ENCODE measurements around the gene ABI1.
"Not testable (repeated sequence)": the region's sequence is repeated elsewhere in the genome, so short reads cannot be mapped to it uniquely, and the experiment has no call there.

The ABI1 gene

GRCh38 chr10:26860443-26861204 lies at the start of gene ABI1:
Gene ABI1, minus strand, starts transcription at chr10:26860958. Its CDS starts 95 bp downstream, at chr10:26860863.
- peak; percentile 97 for DNase-seq (ENCODE audit: low read depth in 2 of 2)

- DNase-seq (ENCODE audit: low read depth in 2 of 2) = no peak
Measured at GRCh38 chr10:26909753-26910152, 49.0 kb upstream of the ABI1 start.

DNA sequence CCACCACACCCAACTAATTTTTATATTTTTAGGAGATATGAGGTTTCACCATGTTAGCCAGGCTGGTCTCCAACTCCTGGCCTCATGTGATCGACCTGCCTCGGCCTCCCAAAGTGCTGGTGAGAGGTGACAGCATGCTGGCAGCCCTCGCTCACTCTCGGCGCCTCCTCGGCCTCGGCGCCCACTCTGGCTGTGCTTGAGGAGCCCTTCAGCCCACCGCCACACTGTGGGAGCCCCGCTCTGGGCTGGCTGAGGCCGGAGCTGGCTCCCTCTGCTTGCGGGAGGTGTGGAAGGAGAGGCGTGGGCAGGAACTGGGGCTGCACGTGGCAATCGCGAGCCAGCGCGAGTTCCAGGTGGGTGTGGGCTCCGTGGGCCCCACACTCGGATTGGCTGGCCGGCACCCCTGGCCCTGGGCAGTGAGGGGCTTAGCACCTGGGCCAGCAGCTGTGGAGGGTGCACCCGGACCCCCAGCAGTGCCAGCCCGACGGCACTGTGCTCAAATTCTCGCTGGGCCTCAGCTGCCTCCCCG lies 44.6 kb upstream of the ABI1 start:
- not testable (repeated sequence) for DNase-seq (ENCODE audit: low read depth in 2 of 2)

GRCh38 chr10:26903431-26904217 lies 42.9 kb upstream of the ABI1 start:
- DNase-seq (ENCODE audit: low read depth in 2 of 2) = no peak

GRCh38 chr10:26892306-26892923 lies 31.7 kb upstream of the ABI1 start:
- DNase-seq (ENCODE audit: low read depth in 2 of 2) = not testable (repeated sequence)

- DNase-seq (ENCODE audit: low read depth in 2 of 2) = peak; percentile 33 to 37
Measured at GRCh38 chr10:26890956-26891355, 30.2 kb upstream of the ABI1 start.

- no peak for DNase-seq (ENCODE audit: low read depth in 2 of 2)
Measured at GRCh38 chr10:26887611-26888215, 27.0 kb upstream of the ABI1 start.

- DNase-seq (ENCODE audit: low read depth in 2 of 2) = no peak
Measured at GRCh38 chr10:26881600-26882331, 21.0 kb upstream of the ABI1 start.

GRCh38 chr10:26879744-26880143 lies 19.0 kb upstream of the ABI1 start:
- no peak for DNase-seq (ENCODE audit: low read depth in 2 of 2)

DNA sequence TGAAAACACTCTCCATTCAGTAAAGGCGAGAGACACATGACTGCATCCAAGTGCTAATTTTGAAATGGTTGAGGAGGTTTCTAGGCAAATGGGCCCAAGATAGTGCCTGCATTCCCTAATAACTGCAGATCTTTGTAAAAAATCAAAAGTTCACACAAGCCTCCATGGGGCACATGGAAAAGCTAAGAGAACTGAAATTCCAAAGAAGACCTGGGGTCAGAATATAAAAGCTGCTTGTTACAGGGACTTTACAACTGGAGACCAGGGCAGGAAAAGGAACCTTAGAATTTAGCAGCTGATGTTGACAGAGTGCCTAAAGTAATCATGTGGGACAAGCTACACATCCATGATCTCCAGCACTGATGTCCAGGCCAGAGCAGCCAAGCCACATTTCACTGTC lies 10.0 kb upstream of the ABI1 start:
- DNase-seq (ENCODE audit: low read depth in 2 of 2) = no peak

DNA sequence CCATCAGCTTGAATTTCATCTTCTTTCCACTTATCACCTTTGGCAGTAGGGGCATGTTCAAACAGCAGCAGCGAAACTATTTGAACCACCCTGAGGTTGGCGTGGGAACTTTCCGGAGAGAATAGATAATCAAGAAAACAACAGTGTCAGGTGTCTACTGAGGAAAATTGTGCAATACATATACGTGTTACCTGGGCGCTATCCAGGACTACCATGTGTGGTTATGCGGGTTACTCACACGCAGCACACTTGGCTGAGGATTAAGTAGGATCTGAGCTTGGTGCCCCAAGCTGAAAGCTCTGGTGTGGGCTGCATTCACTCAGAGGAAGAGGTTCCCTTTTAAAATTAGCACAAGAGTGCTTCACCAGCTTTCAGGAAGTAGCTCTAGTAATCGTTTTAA lies 8.8 kb upstream of the ABI1 start:
- no peak for DNase-seq (ENCODE audit: low read depth in 2 of 2)

GRCh38 chr10:26863351-26864076 lies 2.8 kb upstream of the ABI1 start:
- no peak for DNase-seq (ENCODE audit: low read depth in 2 of 2)

DNA sequence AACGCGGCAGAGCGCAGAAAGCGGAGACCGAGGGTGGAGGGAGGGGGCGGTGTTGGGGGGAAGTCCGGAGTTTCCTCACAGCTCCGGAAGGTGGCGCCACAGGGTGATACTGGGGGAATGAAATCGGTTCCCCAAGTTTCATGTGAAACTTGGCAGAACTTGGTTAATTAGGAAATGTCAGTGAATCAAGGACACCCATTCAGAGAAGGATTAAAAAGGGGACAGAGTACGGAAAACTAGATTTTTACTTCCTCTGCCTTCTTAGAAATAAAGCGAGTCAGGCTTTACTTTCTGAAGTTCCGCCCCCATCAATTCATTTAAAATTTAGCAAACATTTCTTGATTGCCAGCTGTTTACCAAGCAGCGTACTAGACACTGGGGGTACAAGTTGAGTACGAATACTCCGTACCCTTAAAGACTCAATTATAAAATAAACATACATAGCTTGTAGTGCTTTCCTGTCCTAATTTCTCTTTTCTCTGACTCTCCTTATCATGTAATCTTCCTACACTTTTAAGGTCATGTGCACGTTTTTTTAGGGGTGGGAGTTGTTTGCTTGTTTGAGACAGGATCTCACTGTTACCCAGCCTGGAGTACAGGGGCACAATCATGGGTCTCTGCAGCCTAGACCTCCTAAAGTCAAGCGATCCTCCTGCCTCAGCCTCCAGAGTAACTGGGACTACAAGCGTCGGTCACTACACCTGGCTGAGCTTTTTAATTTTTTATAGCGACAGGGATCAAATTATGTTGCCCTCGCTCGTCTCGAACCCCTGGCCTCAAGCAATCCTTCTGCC lies 644 bp upstream of the ABI1 start:
- no peak for DNase-seq (ENCODE audit: low read depth in 2 of 2)

DNA sequence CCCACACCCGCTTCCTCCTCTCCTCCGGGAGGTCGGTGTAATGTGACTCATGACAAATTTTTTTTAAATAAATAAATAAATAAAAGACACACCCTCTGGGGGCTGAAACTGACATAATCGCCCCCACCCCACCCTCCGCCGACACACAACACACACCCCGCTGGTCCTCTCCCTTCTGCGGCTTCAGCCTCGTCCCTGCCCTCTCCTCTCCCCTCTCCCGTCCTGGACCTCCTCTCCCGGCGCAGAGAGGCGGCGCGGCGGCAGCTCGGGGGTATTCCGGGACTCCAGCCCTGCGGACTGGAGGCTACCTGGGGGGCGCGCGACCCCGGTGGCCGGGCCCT lies 686 bp downstream of the ABI1 start:
- DNase-seq (ENCODE audit: low read depth in 2 of 2) = peak; percentile 7 to 12

DNA sequence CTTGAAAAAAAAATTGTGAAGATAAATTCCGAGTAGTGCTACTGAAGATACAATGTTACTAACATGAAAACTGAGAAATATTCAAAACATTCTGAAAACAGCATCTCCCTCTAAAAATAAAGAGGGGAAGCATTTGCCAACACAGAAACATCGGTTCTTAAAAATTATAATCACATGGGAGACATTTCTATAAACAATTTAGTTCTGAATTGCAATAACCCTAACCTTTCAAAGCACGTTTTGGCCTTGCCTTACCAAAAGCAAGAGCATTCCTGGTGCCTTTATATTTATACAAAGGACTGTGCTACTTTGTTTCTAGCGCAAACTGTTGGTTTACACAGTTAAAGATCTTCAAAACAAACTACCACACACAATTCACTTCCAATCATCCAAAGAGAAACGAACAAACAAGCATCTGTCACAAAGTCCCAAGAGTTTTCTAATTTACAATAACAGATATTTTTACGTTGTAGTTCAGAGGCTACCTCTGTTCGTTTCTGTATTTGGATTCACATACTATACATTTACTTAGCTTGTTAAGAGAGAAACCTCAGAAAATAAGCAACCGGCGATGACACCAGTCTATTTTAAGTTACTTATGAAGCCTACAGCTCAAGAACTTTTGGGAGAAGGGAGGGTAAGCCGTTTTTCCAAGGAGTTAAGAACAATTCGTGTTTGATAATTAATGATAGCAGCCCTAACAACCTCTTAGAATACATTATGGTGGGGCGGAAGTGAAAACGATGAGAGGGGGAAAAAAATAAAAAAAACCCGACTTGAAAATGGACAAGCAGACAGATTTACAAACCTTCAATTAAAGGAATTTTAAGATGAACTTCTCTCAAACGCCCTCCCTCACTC lies 1.3 kb downstream of the ABI1 start:
- no peak for DNase-seq (ENCODE audit: low read depth in 2 of 2)

DNA sequence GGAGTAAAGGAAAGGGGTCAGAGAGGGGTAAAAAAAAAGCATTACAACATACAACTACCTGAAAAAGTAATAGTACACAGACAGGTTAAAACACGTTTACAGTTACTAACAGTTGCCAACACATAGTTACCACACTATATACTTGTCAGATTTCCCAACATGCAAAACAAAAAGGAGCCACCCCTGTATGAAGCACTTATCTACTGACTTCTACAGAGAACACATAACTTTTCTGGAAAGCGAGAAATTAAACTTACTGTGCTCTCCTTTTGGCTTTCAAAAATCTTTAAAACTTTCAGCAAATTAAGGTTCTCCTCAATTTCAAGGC lies 2.1 kb downstream of the ABI1 start:
- DNase-seq (ENCODE audit: low read depth in 2 of 2) = no peak

- no peak for DNase-seq (ENCODE audit: low read depth in 2 of 2)
Measured at GRCh38 chr10:26857991-26858706, 2.6 kb downstream of the ABI1 start.

GRCh38 chr10:26857553-26857952 lies 3.2 kb downstream of the ABI1 start:
- DNase-seq (ENCODE audit: low read depth in 2 of 2) = not testable (repeated sequence)
